Retinal pigment epithelial cell (primary cell): ENCODE data around the gene LEMD3.

ENCODE experiments used
- DNase-seq: peaks from one replicate; pipeline ENCODE4 v3.0.0-alpha.2; 2010; ENCODE audit warnings: low read depth
- H3K4me3 ChIP-seq: 2 replicates; pipeline ENCODE4 v1.5.1; 2011; ENCODE audit warnings: mild to moderate bottlenecking, low read length, control low read depth, moderate library complexity
- CTCF ChIP-seq: conservative IDR thresholded peaks from 2 replicates; pipeline ENCODE4 v1.5.1; 2011; ENCODE audit warnings: low read depth, low read length, control low read depth, inconsistent platforms

Gene LEMD3

GRCh38 chr12:65125975-65126374, 43.4 kb upstream of the LEMD3 start:
- H3K4me3 ChIP-seq, result no peak overlapping the region
- TF ChIP-seq CTCF, result no peak
- no peak for DNase-seq

GRCh38 chr12:65126482-65126881, 42.9 kb upstream of the LEMD3 start:
- H3K4me3 ChIP-seq, result no peak overlapping the region
- no peak for DNase-seq
- TF ChIP-seq CTCF, result no peak

- DNase-seq, result no peak
- no peak overlapping the region for H3K4me3 ChIP-seq
- TF ChIP-seq CTCF, result no peak
Measured at GRCh38 chr12:65133879-65134278, 35.5 kb upstream of the LEMD3 start.

GRCh38 chr12:65139389-65139788, 30.0 kb upstream of the LEMD3 start:
- no peak overlapping the region for H3K4me3 ChIP-seq
- no peak for DNase-seq
- no peak for TF ChIP-seq CTCF

GRCh38 chr12:65140738-65141137, 28.6 kb upstream of the LEMD3 start:
- peak; percentile 66 for DNase-seq
- no peak overlapping the region for H3K4me3 ChIP-seq
- TF ChIP-seq CTCF, result no peak

GRCh38 chr12:65147312-65147905, 22.0 kb upstream of the LEMD3 start:
- no peak overlapping the region for H3K4me3 ChIP-seq
- no peak for DNase-seq
- TF ChIP-seq CTCF, result no peak

- H3K4me3 ChIP-seq, result no peak overlapping the region
- no peak for DNase-seq
- no peak for TF ChIP-seq CTCF
Measured at GRCh38 chr12:65152012-65152411, 17.4 kb upstream of the LEMD3 start.
